Fibroblast of lung (primary cell): Measurements from ENCODE around the gene PID1. TPM values are rescaled to one million over a fixed set of nuclear protein-coding genes. Genes with fewer than 3 reads are reported as not detected.

ENCODE experiments used
- DNase-seq, 2 donors: peaks; one replicate each; pipeline versions ENCODE4 v3.0.0 to v3.0.0-alpha.2; 2010; ENCODE audit warnings: low read depth in 2 of 2
- H2AFZ ChIP-seq: 2 replicates; pipeline ENCODE4 v1.5.1; 2012; ENCODE audit warnings: low read length, control low read depth, inconsistent platforms
- H3K27ac ChIP-seq: 2 replicates; pipeline ENCODE4 v1.5.1; 2011; ENCODE audit warnings: low read length, control low read depth; ENCODE audit not compliant: insufficient read depth
- H3K27me3 ChIP-seq: 2 replicates; pipeline ENCODE4 v1.5.1; 2011; ENCODE audit warnings: mild to moderate bottlenecking, low read length; ENCODE audit not compliant: control insufficient read depth, insufficient read depth
- H3K36me3 ChIP-seq: 2 replicates; pipeline ENCODE4 v1.5.1; 2011; ENCODE audit warnings: low read length; ENCODE audit not compliant: control insufficient read depth, insufficient read depth
- H3K4me1 ChIP-seq: 2 replicates; pipeline ENCODE4 v1.5.1; 2011; ENCODE audit warnings: low read length; ENCODE audit not compliant: control insufficient read depth, insufficient read depth; ENCODE audit errors: extremely low read depth
- H3K4me2 ChIP-seq: 2 replicates; pipeline ENCODE4 v1.5.1; 2011; ENCODE audit warnings: low read length, control low read depth; ENCODE audit not compliant: insufficient read depth; ENCODE audit errors: extremely low read depth
- H3K4me3 ChIP-seq, 4 experiments: fragments of 200-600 bp in 1 of 4; sonication (generic) in 1 of 4; replicated peaks in 1 of 4; 2 replicates each; pipeline ENCODE4 v1.5.1; 2011 to 2016; ENCODE audit warnings: low read length in 4 of 4, low read depth in 3 of 4, mild to moderate bottlenecking in 3 of 4, control low read depth in 2 of 4, inconsistent platforms in 1 of 4, mixed read lengths in 1 of 4; ENCODE audit not compliant: insufficient read depth in 1 of 4; ENCODE audit errors: control extremely low read depth in 1 of 4
- H3K79me2 ChIP-seq: 2 replicates; pipeline ENCODE4 v1.5.1; 2012; ENCODE audit warnings: mild to moderate bottlenecking, low read length, inconsistent platforms; ENCODE audit not compliant: control insufficient read depth, insufficient read depth
- H3K9ac ChIP-seq: 2 replicates; pipeline ENCODE4 v1.5.1; 2011; ENCODE audit warnings: mild to moderate bottlenecking, low read length, control low read depth; ENCODE audit not compliant: insufficient read depth
- H3K9me3 ChIP-seq: 2 replicates; pipeline ENCODE4 v1.5.1; 2012; ENCODE audit warnings: low read depth, low read length; ENCODE audit not compliant: control insufficient read depth, insufficient read depth
- H4K20me1 ChIP-seq: 2 replicates; pipeline ENCODE4 v1.5.1; 2011; ENCODE audit warnings: low read length; ENCODE audit not compliant: control insufficient read depth, insufficient read depth; ENCODE audit errors: extremely low read depth
- EZH2 ChIP-seq: IDR thresholded peaks from 2 replicates; pipeline ENCODE4 v1.5.1; 2012; ENCODE audit warnings: low read length, control low read depth, mild to moderate bottlenecking; ENCODE audit errors: missing control alignments
- polyA plus RNA-seq, 2 donors: library from polyadenylated mRNA; depleted of rRNA in 1 of 2; stranded (reverse) in 1 of 2; unstranded in 1 of 2; fragments of >200 nt; gene quantifications; 2 replicates each; pipeline ENCODE4 v1.2.1, GENCODE V29; 2011 to 2012; ENCODE audit warnings: missing spikeins in 1 of 2
- total RNA-seq: library from RNA; depleted of rRNA; stranded (reverse); fragments of >200 nt; gene quantifications from 2 replicates; pipeline ENCODE4 v1.2.1, GENCODE V29; 2014
- TF ChIP-seq, protein P1 (sequence below), 2 donors: IDR thresholded peaks in 1 of 2; conservative IDR thresholded peaks in 1 of 2; 1 replicate in 1 of 2; 2 replicates in 1 of 2; pipeline ENCODE4 v1.5.1; 2011 to 2012; ENCODE audit warnings: low read length in 2 of 2, control low read depth in 1 of 2, inconsistent platforms in 1 of 2, low read depth in 1 of 2, mild to moderate bottlenecking in 1 of 2

Gene PID1
- total and polyA plus RNA-seq, 2 donors (not counting 1 experiment from before 2014, with no cell fraction given) = 15.7 to 29.6 TPM

- Histone ChIP-seq H3K9ac (no peak overlapping the region), H3K27ac (no peak overlapping the region)
- DNase-seq = peak in 1 of 2 donors; percentile 32
These were observed 199.7 kb downstream of the PID1 start for GRCh38 chr2:229071292-229071976.

GRCh38 chr2:229066121-229066715, 204.9 kb downstream of the PID1 start:
- Histone ChIP-seq H3K4me1 (no peaks in the 10 kb centered on the region), H2AFZ (no peak overlapping the region), H3K4me2 (no peak overlapping the region), H3K9ac (no peak overlapping the region), H3K27me3 (no peaks in the 10 kb centered on the region), H4K20me1 (no peaks in the 10 kb centered on the region), H3K79me2 (no peaks in the 10 kb centered on the region), H3K27ac (no peak overlapping the region), H3K4me3 (no peak overlapping the region), H3K36me3 (no peaks in the 10 kb centered on the region), H3K9me3 (no peaks in the 10 kb centered on the region)
- no peak for DNase-seq
- TF ChIP-seq, protein P1, sequence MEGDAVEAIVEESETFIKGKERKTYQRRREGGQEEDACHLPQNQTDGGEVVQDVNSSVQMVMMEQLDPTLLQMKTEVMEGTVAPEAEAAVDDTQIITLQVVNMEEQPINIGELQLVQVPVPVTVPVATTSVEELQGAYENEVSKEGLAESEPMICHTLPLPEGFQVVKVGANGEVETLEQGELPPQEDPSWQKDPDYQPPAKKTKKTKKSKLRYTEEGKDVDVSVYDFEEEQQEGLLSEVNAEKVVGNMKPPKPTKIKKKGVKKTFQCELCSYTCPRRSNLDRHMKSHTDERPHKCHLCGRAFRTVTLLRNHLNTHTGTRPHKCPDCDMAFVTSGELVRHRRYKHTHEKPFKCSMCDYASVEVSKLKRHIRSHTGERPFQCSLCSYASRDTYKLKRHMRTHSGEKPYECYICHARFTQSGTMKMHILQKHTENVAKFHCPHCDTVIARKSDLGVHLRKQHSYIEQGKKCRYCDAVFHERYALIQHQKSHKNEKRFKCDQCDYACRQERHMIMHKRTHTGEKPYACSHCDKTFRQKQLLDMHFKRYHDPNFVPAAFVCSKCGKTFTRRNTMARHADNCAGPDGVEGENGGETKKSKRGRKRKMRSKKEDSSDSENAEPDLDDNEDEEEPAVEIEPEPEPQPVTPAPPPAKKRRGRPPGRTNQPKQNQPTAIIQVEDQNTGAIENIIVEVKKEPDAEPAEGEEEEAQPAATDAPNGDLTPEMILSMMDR (conservative IDR thresholded peaks at IDR 0.05 in 1 of 2, IDR thresholded peaks at IDR 0.05 in 1 of 2; ENCODE audit: low read depth in 1 of 2, low read length in 2 of 2) = no peak
- TF ChIP-seq EZH2 = no peak

More at GRCh38 chr2:229071292-229071976, 199.7 kb downstream of the PID1 start:
- Histone ChIP-seq H3K27me3 (no peaks in the 10 kb centered on the region), H3K4me1 (no peaks in the 10 kb centered on the region), H3K4me3 (no peak overlapping the region), H2AFZ (no peak overlapping the region), H3K4me2 (no peak overlapping the region), H3K9me3 (no peaks in the 10 kb centered on the region), H3K36me3 (no peaks in the 10 kb centered on the region), H3K79me2 (no peaks in the 10 kb centered on the region), H4K20me1 (no peaks in the 10 kb centered on the region)
- TF ChIP-seq, protein P1 (conservative IDR thresholded peaks at IDR 0.05 in 1 of 2, IDR thresholded peaks at IDR 0.05 in 1 of 2; ENCODE audit: low read depth in 1 of 2, low read length in 2 of 2) = no peak
- no peak for TF ChIP-seq EZH2

GRCh38 chr2:229064749-229065148, 206.3 kb downstream of the PID1 start:
- DNase-seq = no peak
- Histone ChIP-seq H4K20me1 (no peaks in the 10 kb centered on the region), H3K4me2 (no peak overlapping the region), H3K4me1 (no peaks in the 10 kb centered on the region), H2AFZ (no peak overlapping the region), H3K79me2 (no peaks in the 10 kb centered on the region), H3K27ac (no peak overlapping the region), H3K27me3 (no peaks in the 10 kb centered on the region), H3K9ac (no peak overlapping the region), H3K9me3 (no peaks in the 10 kb centered on the region), H3K4me3 (no peak overlapping the region), H3K36me3 (no peaks in the 10 kb centered on the region)
- TF ChIP-seq, protein P1 (conservative IDR thresholded peaks at IDR 0.05 in 1 of 2, IDR thresholded peaks at IDR 0.05 in 1 of 2; ENCODE audit: low read depth in 1 of 2, low read length in 2 of 2) = no peak
- TF ChIP-seq EZH2 = no peak
